ENCODE measurements around the gene USP43. TPM values are rescaled to one million over a fixed set of nuclear protein-coding genes. Genes with fewer than 3 reads are reported as not detected.

USP43 gene
- total RNA-seq, 4 donors from 2014 or later: 14.9 to 26.9 (median 20.0) TPM

GRCh38 chr17:9670596-9670995 lies 25.3 kb downstream of the USP43 start:
- H3K4me1 ChIP-seq: no peaks in the 10 kb centered on the region
- no peaks in the 10 kb centered on the region for H3K27me3 ChIP-seq
- WGBS, 2 donors (ENCODE audit: low coverage in 1 of 2): 71 to 74% methylated on average over 7 to 8 of the region's 8 CpGs
- intact Hi-C loops (cut with DNase I; ENCODE audit: low total_unique reads) (no loop called here), in situ Hi-C loops (cut with MboI; ENCODE audit: low pct_ligation_motif_present in 1 of 4, low pct_unique_long_range_greater_than_20kb in 1 of 4, low sequenced_read_pairs in 3 of 4) (no loop called here)
- no peak overlapping the region for H3K4me3 ChIP-seq
- H3K9me3 ChIP-seq: no peaks in the 10 kb centered on the region
- H3K27ac ChIP-seq: no peak overlapping the region
- TF ChIP-seq POLR2AphosphoS5 (IDR thresholded peaks at IDR 0.05) (no peak), POLR2A (IDR thresholded peaks at IDR 0.05) (no peak), EP300 (IDR thresholded peaks at IDR 0.05; ENCODE audit: low read depth) (no peak), CTCF (IDR thresholded peaks at IDR 0.05) (no peak)
- no peaks in the 10 kb centered on the region for H3K36me3 ChIP-seq
- DNase-seq: no peak

- Histone ChIP-seq H3K27me3 (no peaks in the 10 kb centered on the region), H3K4me1 (no peaks in the 10 kb centered on the region), H3K27ac (no peak overlapping the region), H3K36me3 (no peaks in the 10 kb centered on the region), H3K4me3 (no peak overlapping the region), H3K9me3 (no peaks in the 10 kb centered on the region)
- in situ Hi-C loops (cut with MboI; ENCODE audit: low pct_ligation_motif_present in 1 of 4, low pct_unique_long_range_greater_than_20kb in 1 of 4, low sequenced_read_pairs in 3 of 4): no loop called here
- 70 to 73% methylated on average over 4 of the region's 4 CpGs for WGBS, 2 donors (ENCODE audit: low coverage in 1 of 2)
- intact Hi-C loops (cut with DNase I; ENCODE audit: low total_unique reads): no loop called here
- TF ChIP-seq EP300 (IDR thresholded peaks at IDR 0.05; ENCODE audit: low read depth): no peak
- no peak for TF ChIP-seq CTCF (IDR thresholded peaks at IDR 0.05)
- no peak for TF ChIP-seq POLR2A (IDR thresholded peaks at IDR 0.05)
- TF ChIP-seq POLR2AphosphoS5 (IDR thresholded peaks at IDR 0.05): no peak
- no peak for DNase-seq
These were observed 26.2 kb downstream of the USP43 start for GRCh38 chr17:9671559-9671958.

- no peak for DNase-seq
- no peaks in the 10 kb centered on the region for H3K36me3 ChIP-seq
- WGBS, 2 donors (ENCODE audit: low coverage in 1 of 2): 90 to 95% methylated on average over 8 of the region's 8 CpGs
- H3K27me3 ChIP-seq: no peaks in the 10 kb centered on the region
- no peaks in the 10 kb centered on the region for H3K9me3 ChIP-seq
- H3K4me1 ChIP-seq: no peaks in the 10 kb centered on the region
- in situ Hi-C loops (cut with MboI; ENCODE audit: low pct_ligation_motif_present in 1 of 4, low pct_unique_long_range_greater_than_20kb in 1 of 4, low sequenced_read_pairs in 3 of 4): no loop called here
- TF ChIP-seq EP300 (IDR thresholded peaks at IDR 0.05; ENCODE audit: low read depth) (no peak), CTCF (IDR thresholded peaks at IDR 0.05) (no peak), POLR2AphosphoS5 (IDR thresholded peaks at IDR 0.05) (no peak), POLR2A (IDR thresholded peaks at IDR 0.05) (no peak)
- no peak overlapping the region for H3K27ac ChIP-seq
- intact Hi-C loops (cut with DNase I; ENCODE audit: low total_unique reads): no loop called here
- no peak overlapping the region for H3K4me3 ChIP-seq
These were observed 26.9 kb downstream of the USP43 start for GRCh38 chr17:9672266-9672665.

GRCh38 chr17:9672691-9673090 lies 27.4 kb downstream of the USP43 start:
- H3K27ac ChIP-seq: no peak overlapping the region
- H3K4me1 ChIP-seq: no peaks in the 10 kb centered on the region
- in situ Hi-C loops (cut with MboI; ENCODE audit: low pct_ligation_motif_present in 1 of 4, low pct_unique_long_range_greater_than_20kb in 1 of 4, low sequenced_read_pairs in 3 of 4): no loop called here
- DNase-seq: no peak
- no peaks in the 10 kb centered on the region for H3K9me3 ChIP-seq
- TF ChIP-seq POLR2A (IDR thresholded peaks at IDR 0.05) (no peak), POLR2AphosphoS5 (IDR thresholded peaks at IDR 0.05) (no peak), EP300 (IDR thresholded peaks at IDR 0.05; ENCODE audit: low read depth) (no peak), CTCF (IDR thresholded peaks at IDR 0.05) (no peak)
- H3K4me3 ChIP-seq: no peak overlapping the region
- WGBS, 2 donors (ENCODE audit: low coverage in 1 of 2): 83 to 100% methylated on average over 1 to 6 of the region's 6 CpGs
- H3K36me3 ChIP-seq: no peaks in the 10 kb centered on the region
- intact Hi-C loops (cut with DNase I; ENCODE audit: low total_unique reads): no loop called here
- H3K27me3 ChIP-seq: no peaks in the 10 kb centered on the region

All from transverse colon (tissue), 4 donors.